GM23338 (cell line): ENCODE data around the gene MC2R. TPM values are rescaled to one million over a fixed set of nuclear protein-coding genes. Genes with fewer than 3 reads are reported as not detected.
A peak's percentile ranks its signal among the peaks of the same experiment; 100 is the strongest.

Source experiments
- ATAC-seq: fragments of 200-7000 bp; cut with Tn5 transposase; 3 replicates; pipeline ENCODE4 v1.9.1; 2020
- DNase-seq: peaks from one replicate; pipeline ENCODE4 v3.0.0-alpha.2; 2015; ENCODE audit warnings: low spot score
- H2AFZ ChIP-seq: fragments of 200-600 bp; sonication (generic); 2 replicates; pipeline ENCODE4 v1.8.0; 2016; ENCODE audit warnings: antibody characterized with exemption, mild to moderate bottlenecking, moderate library complexity
- H3F3A ChIP-seq: fragments of 200-600 bp; sonication (generic); replicated peaks from 2 replicates; pipeline ENCODE4 v1.8.0; 2017; ENCODE audit warnings: antibody characterized with exemption, mixed run types, low read depth
- H3K27ac ChIP-seq: fragments of 200-600 bp; sonication (generic); 2 replicates; pipeline ENCODE4 v1.6.1; 2016; ENCODE audit warnings: low read depth
- H3K27me3 ChIP-seq: fragments of 200-600 bp; sonication (generic); 2 replicates; pipeline ENCODE4 v1.8.0; 2016; ENCODE audit warnings: mild to moderate bottlenecking, mixed run types, moderate library complexity; ENCODE audit not compliant: insufficient read depth
- H3K36me3 ChIP-seq: fragments of 200-600 bp; sonication (generic); 2 replicates; pipeline ENCODE4 v1.8.0; 2016; ENCODE audit warnings: mild to moderate bottlenecking; ENCODE audit not compliant: insufficient read depth
- H3K4me1 ChIP-seq: fragments of 200-600 bp; sonication (generic); 2 replicates; pipeline ENCODE4 v1.8.0; 2016; ENCODE audit warnings: mild to moderate bottlenecking, moderate library complexity; ENCODE audit not compliant: insufficient read depth
- H3K4me2 ChIP-seq: fragments of 200-600 bp; sonication (generic); 2 replicates; pipeline ENCODE4 v1.7.1; 2017; ENCODE audit warnings: mixed run types
- H3K4me3 ChIP-seq: fragments of 200-600 bp; sonication (generic); 2 replicates; pipeline ENCODE4 v1.6.1; 2016; ENCODE audit warnings: mixed run types
- H3K79me2 ChIP-seq: fragments of 200-600 bp; sonication (generic); replicated peaks from 2 replicates; pipeline ENCODE4 v1.8.0; 2017; ENCODE audit warnings: mild to moderate bottlenecking; ENCODE audit not compliant: insufficient read depth
- H3K9me2 ChIP-seq: fragments of 200-600 bp; sonication (generic); 2 replicates; pipeline ENCODE4 v1.8.0; 2017; ENCODE audit not compliant: insufficient read depth
- H4K20me1 ChIP-seq: fragments of 200-600 bp; sonication (generic); replicated peaks from 2 replicates; pipeline ENCODE4 v1.8.0; 2017; ENCODE audit warnings: mild to moderate bottlenecking; ENCODE audit not compliant: insufficient read depth
- H3K27ac Mint-ChIP-seq: 2 replicates; pipeline ENCODE4 v1.8.0; 2020; ENCODE audit warnings: inconsistent platforms, mild to moderate bottlenecking, moderate library complexity, mixed read lengths
- H3K27me3 Mint-ChIP-seq: 3 replicates; pipeline ENCODE4 v1.8.0; 2022; ENCODE audit warnings: low read depth, mild to moderate bottlenecking, moderate library complexity, mixed read lengths, inconsistent platforms; ENCODE audit not compliant: insufficient read depth, poor library complexity
- H3K36me3 Mint-ChIP-seq: 3 replicates; pipeline ENCODE4 v1.8.0; 2021; ENCODE audit warnings: low read depth, mild to moderate bottlenecking, inconsistent platforms, moderate library complexity, mixed read lengths
- H3K4me1 Mint-ChIP-seq: 3 replicates; pipeline ENCODE4 v1.8.0; 2020; ENCODE audit warnings: mild to moderate bottlenecking, inconsistent platforms, mixed read lengths
- H3K4me3 Mint-ChIP-seq: 3 replicates; pipeline ENCODE4 v1.8.0; 2021; ENCODE audit warnings: moderate library complexity, mild to moderate bottlenecking, inconsistent platforms, mixed read lengths
- H3K9me3 Mint-ChIP-seq: 3 replicates; pipeline ENCODE4 v1.8.0; 2020; ENCODE audit warnings: moderate library complexity, mild to moderate bottlenecking, inconsistent platforms, mixed read lengths
- CREB1 ChIP-seq: fragments of 250-450 bp; sonication (Bioruptor Pico); IDR thresholded peaks from 2 replicates; pipeline ENCODE4 v1.5.0; 2020; ENCODE audit warnings: low read depth, mild to moderate bottlenecking, moderate library complexity
- EZH2 ChIP-seq: fragments of 200-600 bp; sonication (generic); IDR thresholded peaks from one replicate; pipeline ENCODE4 v1.8.0; 2017; ENCODE audit warnings: antibody characterized with exemption, mild to moderate bottlenecking, low read depth; ENCODE audit not compliant: unreplicated experiment
- EZH2phosphoT487 ChIP-seq: fragments of 200-600 bp; sonication (generic); IDR thresholded peaks from one replicate; pipeline ENCODE4 v1.8.1; 2018; ENCODE audit warnings: antibody characterized with exemption; ENCODE audit not compliant: unreplicated experiment
- NANOG ChIP-seq: IDR thresholded peaks from 2 replicates; pipeline ENCODE4 v1.6.1; 2016; ENCODE audit warnings: antibody characterized with exemption, borderline replicate concordance
- POLR2AphosphoS5 ChIP-seq: IDR thresholded peaks from 2 replicates; pipeline ENCODE4 v1.6.1; 2016; ENCODE audit warnings: antibody characterized with exemption, low read depth
- STAT1 ChIP-seq: IDR thresholded peaks from one replicate; pipeline ENCODE4 v1.6.1; 2016; ENCODE audit warnings: antibody characterized with exemption; ENCODE audit not compliant: unreplicated experiment
- ZNF331 ChIP-seq: fragments of 250-450 bp; sonication (Bioruptor Pico); IDR thresholded peaks from 2 replicates; pipeline ENCODE4 v1.5.0; 2020; ENCODE audit warnings: low read depth, mild to moderate bottlenecking, moderate library complexity
- polyA plus RNA-seq: library from polyadenylated mRNA; unstranded; fragments of >200 nt; fragmentation: Nextera tagmentation; extraction: Ambion mirVana; gene quantifications from 2 replicates; pipeline ENCODE4 v1.2.1, GENCODE V29; 2016
- total RNA-seq: library from RNA; depleted of rRNA; stranded (reverse); fragments of >200 nt; shearing (Covaris generic); gene quantifications from 2 replicates; pipeline ENCODE4 v1.2.3, GENCODE V29; 2014
- TF ChIP-seq, protein P1 (sequence below): IDR thresholded peaks from 2 replicates; pipeline ENCODE4 v1.6.1; 2016; ENCODE audit warnings: antibody characterized with exemption
- TF ChIP-seq, protein P2 (sequence below), 2 experiments: fragments of 200-600 bp in 1 of 2; sonication (generic) in 1 of 2; conservative IDR thresholded peaks; 2 replicates each; pipeline versions ENCODE4 v1.5.1 to v1.6.1; 2016 to 2017; ENCODE audit warnings: antibody characterized with exemption in 2 of 2, low read depth in 2 of 2, mild to moderate bottlenecking in 2 of 2, moderate library complexity in 1 of 2

Gene MC2R
- total and polyA plus RNA-seq, 2 experiments from 2014 or later, result not detected

DNA sequence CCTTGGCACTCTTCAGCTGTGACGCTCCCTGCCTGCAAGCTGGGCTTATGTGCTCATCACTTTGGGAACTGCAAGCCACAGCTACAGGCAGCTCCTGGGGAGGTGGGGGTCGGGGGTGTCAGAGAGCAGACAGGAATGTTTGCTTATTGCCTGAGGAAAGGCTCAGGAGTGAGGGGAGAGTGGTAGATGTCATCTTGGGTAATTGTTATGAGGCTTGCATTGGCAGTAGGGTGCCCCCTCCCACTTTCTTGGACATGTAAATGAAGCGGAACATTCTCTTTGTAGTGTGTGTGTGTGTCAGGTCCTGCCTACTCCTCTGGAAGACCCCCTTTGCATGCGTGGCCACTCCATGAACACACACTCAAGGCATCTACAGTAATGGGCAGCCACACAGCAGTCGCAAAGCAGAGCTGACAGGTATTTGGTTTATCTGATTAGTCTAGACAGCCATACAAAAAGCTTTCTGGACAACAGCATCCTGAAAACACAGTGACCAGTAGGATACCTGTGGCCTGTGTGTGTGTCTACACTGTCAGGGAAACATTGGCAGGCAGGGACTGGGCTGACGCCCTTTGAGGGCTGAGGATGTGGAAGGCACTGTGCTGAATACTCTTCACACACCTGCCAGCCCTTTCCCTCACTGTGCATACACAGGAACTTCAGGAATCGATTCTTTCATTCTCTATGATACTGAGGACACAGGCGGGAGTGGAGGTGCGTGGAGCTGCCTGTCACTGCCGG lies 17.1 kb upstream of the MC2R start:
- H3K4me3 ChIP-seq, result no peak overlapping the region
- no peaks in the 10 kb centered on the region for H3K27me3 ChIP-seq
- no peaks in the 10 kb centered on the region for H4K20me1 ChIP-seq
- peak; percentile 15 for DNase-seq
- Mint-ChIP-seq H3K27me3 (peaks cover 12% of the 10 kb centered on the region), H3K4me3 (no peak overlapping the region), H3K9me3 (peaks cover 18% of the 10 kb centered on the region), H3K36me3 (peaks cover 7% of the 10 kb centered on the region; the same call in 2 of the 3 replicates), H3K27ac (no peak overlapping the region), H3K4me1 (peaks cover 14% of the 10 kb centered on the region)
- no peak overlapping the region for H3K4me2 ChIP-seq
- H3F3A ChIP-seq, result no peaks in the 10 kb centered on the region
- no peaks in the 10 kb centered on the region for H3K9me2 ChIP-seq
- H3K36me3 ChIP-seq, result no peaks in the 10 kb centered on the region
- no peak overlapping the region for H3K27ac ChIP-seq
- H2AFZ ChIP-seq, result peak overlapping the region; percentile 38; the same call in 1 of the 2 replicates
- H3K4me1 ChIP-seq, result no peaks in the 10 kb centered on the region; the same call in 1 of the 2 replicates
- ATAC-seq, result peak; percentile 80
- TF ChIP-seq ZNF331 (CRISPR knock-in tag) (no peak), STAT1 (no peak), EZH2 (no peak), POLR2AphosphoS5 (no peak)
- TF ChIP-seq, protein P1, sequence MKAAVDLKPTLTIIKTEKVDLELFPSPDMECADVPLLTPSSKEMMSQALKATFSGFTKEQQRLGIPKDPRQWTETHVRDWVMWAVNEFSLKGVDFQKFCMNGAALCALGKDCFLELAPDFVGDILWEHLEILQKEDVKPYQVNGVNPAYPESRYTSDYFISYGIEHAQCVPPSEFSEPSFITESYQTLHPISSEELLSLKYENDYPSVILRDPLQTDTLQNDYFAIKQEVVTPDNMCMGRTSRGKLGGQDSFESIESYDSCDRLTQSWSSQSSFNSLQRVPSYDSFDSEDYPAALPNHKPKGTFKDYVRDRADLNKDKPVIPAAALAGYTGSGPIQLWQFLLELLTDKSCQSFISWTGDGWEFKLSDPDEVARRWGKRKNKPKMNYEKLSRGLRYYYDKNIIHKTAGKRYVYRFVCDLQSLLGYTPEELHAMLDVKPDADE, result no peak
- no peaks in the 10 kb centered on the region for H3K79me2 ChIP-seq

DNA sequence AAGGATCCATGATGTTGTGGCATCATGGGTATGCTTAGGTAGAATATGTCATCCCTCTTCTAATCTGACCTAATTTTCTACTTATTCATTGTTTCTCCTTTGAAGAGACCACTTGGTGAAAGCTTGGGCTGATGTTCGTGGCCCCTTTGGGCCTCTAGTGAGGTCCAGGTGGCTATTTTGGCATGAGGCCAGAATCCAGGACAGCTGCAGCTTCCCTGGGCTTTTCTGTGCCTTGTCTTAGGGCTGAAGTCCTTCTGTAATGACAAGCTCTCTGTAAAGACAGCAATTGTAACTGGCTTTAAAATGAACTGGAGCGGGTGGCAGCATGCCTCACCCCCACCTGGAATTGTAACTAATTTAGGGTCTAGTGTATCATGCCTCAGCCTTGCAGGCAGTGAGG lies 15.6 kb upstream of the MC2R start:
- no peak for DNase-seq
- Histone ChIP-seq H3K4me1 (no peaks in the 10 kb centered on the region; the same call in 1 of the 2 replicates), H3K27me3 (no peaks in the 10 kb centered on the region), H2AFZ (no peak overlapping the region), H3F3A (no peaks in the 10 kb centered on the region), H3K9me2 (no peaks in the 10 kb centered on the region), H4K20me1 (no peaks in the 10 kb centered on the region), H3K36me3 (no peaks in the 10 kb centered on the region), H3K79me2 (no peaks in the 10 kb centered on the region), H3K4me3 (no peak overlapping the region), H3K27ac (no peak overlapping the region), H3K4me2 (no peak overlapping the region)
- Mint-ChIP-seq H3K9me3 (peaks cover 21% of the 10 kb centered on the region), H3K27ac (no peak overlapping the region), H3K36me3 (peaks cover 7% of the 10 kb centered on the region; the same call in 2 of the 3 replicates), H3K27me3 (peaks cover 13% of the 10 kb centered on the region), H3K4me3 (no peak overlapping the region), H3K4me1 (peaks cover 14% of the 10 kb centered on the region)
- ATAC-seq, result no peak
- TF ChIP-seq NANOG, result no peak
- TF ChIP-seq ZNF331 (CRISPR knock-in tag), result no peak
- no peak for TF ChIP-seq CREB1 (CRISPR knock-in tag)
- no peak for TF ChIP-seq EZH2phosphoT487
- TF ChIP-seq, protein P2, sequence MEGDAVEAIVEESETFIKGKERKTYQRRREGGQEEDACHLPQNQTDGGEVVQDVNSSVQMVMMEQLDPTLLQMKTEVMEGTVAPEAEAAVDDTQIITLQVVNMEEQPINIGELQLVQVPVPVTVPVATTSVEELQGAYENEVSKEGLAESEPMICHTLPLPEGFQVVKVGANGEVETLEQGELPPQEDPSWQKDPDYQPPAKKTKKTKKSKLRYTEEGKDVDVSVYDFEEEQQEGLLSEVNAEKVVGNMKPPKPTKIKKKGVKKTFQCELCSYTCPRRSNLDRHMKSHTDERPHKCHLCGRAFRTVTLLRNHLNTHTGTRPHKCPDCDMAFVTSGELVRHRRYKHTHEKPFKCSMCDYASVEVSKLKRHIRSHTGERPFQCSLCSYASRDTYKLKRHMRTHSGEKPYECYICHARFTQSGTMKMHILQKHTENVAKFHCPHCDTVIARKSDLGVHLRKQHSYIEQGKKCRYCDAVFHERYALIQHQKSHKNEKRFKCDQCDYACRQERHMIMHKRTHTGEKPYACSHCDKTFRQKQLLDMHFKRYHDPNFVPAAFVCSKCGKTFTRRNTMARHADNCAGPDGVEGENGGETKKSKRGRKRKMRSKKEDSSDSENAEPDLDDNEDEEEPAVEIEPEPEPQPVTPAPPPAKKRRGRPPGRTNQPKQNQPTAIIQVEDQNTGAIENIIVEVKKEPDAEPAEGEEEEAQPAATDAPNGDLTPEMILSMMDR (conservative IDR thresholded peaks at IDR 0.05; ENCODE audit: low read depth in 2 of 2), result no peak
